KOPT-K1 (cell line): ENCODE data around the gene IRAG1.

Source experiments
- H3K27ac ChIP-seq: fragments of 200-600 bp; sonication (generic); 2 replicates; pipeline ENCODE4 v1.5.1; 2016; ENCODE audit warnings: antibody characterized with exemption, mild to moderate bottlenecking, low read depth, low read length; ENCODE audit not compliant: poor library complexity, severe bottlenecking
- H3K36me3 ChIP-seq: fragments of 200-600 bp; sonication (generic); 2 replicates; pipeline ENCODE4 v1.5.1; 2017; ENCODE audit warnings: antibody characterized with exemption, mild to moderate bottlenecking, low read length, moderate library complexity; ENCODE audit not compliant: insufficient read depth
- H3K9me3 ChIP-seq: fragments of 200-600 bp; sonication (generic); 2 replicates; pipeline ENCODE4 v1.5.1; 2017; ENCODE audit warnings: antibody characterized with exemption, low read length, mild to moderate bottlenecking; ENCODE audit not compliant: insufficient read depth, poor library complexity, severe bottlenecking

IRAG1 gene

DNA sequence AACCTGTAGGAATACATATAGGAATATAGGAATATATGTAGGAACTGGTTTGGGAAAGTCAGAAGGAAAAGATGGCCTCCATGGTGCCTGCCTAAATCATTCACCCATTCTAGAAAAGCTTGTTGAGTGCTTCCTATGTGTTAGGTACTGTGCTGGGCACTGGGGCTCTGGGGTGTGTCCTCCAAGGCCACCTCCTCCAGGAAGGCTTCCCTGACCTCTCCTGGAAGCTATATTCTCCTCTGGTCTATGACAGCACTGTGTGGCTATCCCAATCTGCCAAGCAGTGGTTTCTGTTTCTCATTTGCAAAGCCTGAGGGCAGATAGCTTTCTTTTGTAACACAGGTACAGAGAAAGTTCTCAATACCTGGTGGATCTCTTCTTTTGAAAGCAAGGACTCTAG, 30.2 kb downstream of the IRAG1 start:
- no peaks in the 10 kb centered on the region for H3K9me3 ChIP-seq
- no peak overlapping the region for H3K27ac ChIP-seq
- no peaks in the 10 kb centered on the region for H3K36me3 ChIP-seq

GRCh38 chr11:10660323-10660722, 33.2 kb downstream of the IRAG1 start:
- Histone ChIP-seq H3K36me3 (no peaks in the 10 kb centered on the region), H3K27ac (no peak overlapping the region), H3K9me3 (no peaks in the 10 kb centered on the region)

DNA sequence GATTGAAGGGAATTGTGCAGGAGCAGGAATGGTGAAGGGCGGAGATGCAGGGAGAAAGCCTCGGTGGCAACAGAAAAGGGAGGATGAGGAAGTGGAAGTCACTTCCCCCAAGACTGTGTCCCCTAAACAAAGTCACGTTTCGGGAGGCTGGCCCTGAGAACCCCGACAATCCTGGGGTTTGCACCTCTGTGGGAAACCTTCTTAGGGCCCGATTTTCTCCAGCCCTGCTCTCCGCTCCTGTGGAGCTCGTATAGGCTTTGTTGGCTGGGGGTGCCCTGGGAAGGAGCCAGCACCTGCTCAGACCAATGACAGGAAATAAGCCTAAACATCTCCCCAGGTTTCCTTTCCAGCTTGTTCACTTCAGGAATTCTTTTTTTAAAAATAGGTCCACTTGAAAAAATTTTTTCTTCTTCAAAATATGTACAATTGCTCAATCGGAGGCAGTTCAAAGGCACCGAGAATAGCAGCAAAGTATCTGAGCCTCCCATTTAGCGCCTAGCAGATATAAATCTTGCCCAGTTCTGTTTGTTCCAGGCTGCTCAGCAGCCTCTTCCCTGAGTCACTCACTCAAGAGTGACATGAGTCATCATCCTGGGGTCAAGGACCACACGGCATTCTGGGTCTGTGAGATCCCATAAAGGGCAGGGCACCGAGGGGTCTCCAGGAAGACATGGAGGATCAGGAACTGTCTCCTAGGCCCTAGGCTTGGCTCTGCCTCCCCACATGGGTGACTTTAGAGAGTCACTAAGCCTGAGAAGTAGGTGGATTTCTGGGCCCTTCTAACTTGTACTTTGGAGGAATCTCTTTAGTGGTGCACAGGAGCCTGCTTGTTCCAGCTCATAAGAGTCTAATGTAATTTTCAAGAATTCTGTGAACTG, 34.0 kb downstream of the IRAG1 start:
- Histone ChIP-seq H3K36me3 (no peaks in the 10 kb centered on the region), H3K27ac (no peak overlapping the region), H3K9me3 (no peaks in the 10 kb centered on the region)

- no peaks in the 10 kb centered on the region for H3K36me3 ChIP-seq
- no peaks in the 10 kb centered on the region for H3K9me3 ChIP-seq
- H3K27ac ChIP-seq: no peak overlapping the region
These were observed 34.8 kb downstream of the IRAG1 start for GRCh38 chr11:10658621-10659338.

DNA sequence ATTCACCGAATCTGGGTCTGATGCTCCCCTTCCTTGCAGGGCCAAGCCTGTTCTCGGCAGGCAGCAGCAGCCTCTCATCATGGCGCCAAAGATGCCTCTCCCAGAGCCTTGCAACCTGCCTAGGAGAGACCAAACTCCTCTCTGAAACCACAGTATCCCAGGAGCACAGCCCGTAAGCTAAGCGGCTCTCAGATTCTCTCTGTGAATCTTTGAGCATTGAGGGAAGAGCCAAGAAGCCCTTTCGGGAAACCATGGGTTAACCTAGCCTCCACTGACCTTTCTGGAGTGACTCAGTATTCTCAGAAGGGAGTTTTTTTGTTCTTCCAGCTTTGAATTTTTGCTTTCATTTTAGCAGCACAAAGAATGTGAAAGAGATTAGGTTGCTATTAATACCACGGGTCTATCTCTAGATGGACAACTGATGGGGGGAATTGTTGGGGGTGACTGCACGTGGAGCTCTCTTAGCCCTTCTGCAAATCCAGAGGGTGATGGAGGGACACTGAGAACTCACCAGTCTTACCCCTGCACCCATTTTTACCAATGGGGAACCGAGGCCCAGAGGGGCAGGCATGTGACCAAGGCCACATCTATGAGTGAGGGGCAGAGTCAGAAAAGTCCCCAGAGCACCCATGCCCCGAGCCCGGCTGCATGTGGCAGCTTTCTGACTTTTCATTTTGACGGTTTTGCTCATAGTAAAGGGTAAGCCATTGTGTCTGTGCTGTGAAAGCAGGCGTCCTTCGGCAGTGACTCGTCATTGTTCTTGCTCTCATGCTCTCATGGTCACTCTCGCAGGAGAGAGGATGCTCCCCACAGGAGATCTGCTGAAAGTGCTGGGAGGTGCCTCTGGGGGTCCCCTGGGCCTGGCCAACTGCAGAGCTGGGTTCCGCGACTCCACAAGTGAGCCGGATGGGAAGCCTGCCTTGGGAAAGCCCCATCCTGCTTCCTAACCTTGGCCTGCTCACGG, 36.0 kb downstream of the IRAG1 start:
- Histone ChIP-seq H3K36me3 (no peaks in the 10 kb centered on the region), H3K27ac (no peak overlapping the region)

DNA sequence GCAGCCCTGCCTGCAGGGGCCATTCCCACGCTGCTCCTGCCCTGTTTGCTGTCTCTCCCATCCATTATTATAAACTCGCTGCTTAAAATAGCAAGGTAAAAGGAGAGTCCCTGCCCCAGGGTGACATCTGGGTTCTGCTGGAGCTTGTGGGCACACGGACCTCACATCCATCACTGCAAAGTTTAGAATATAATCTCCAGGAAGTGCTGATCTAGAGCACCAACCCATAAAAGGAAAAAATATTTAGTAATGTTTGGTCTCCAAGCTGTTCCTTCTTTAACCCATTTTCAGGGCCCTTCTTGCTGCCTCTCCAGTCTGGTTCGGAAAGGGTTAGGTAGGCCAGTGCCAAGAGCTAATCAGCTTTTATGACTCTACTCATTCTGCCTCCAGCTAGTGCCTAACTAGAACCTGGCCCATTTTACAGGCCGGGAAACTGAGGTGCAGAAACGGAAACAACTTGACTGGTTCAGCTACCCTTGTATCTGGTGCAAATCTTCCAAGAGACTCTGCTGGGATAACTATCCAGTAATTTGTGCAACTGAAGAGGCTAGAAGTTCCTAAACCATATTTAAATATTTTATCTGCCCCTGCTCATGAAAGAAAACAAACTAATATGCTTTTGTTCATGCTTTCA, 37.5 kb downstream of the IRAG1 start:
- Histone ChIP-seq H3K9me3 (no peaks in the 10 kb centered on the region), H3K27ac (no peak overlapping the region), H3K36me3 (no peaks in the 10 kb centered on the region)

More for the DNA sequence above, 36.0 kb downstream of the IRAG1 start:
- H3K9me3 ChIP-seq: no peaks in the 10 kb centered on the region

DNA sequence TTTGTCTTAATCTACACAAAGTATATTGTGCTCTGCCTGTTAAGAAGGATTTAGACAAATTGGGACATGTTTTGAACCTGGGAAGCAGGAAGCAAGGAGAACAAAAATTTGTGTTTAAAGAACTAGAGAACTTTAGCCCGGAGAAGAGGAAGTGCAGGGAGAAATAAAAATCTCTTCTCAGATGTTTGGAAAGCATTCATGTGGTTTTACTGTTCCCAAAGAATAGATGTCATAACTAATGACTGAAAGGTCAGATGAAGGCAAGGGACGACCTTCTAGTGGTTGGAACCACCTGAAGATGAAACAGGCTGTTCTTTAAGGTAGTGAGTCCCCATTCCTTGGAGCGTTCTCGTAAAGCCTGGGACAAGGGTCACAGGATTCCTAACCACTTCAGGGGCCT, 38.3 kb downstream of the IRAG1 start:
- Histone ChIP-seq H3K9me3 (no peaks in the 10 kb centered on the region), H3K36me3 (no peaks in the 10 kb centered on the region), H3K27ac (no peak overlapping the region)

GRCh38 chr11:10654811-10655150, 38.8 kb downstream of the IRAG1 start:
- no peak overlapping the region for H3K27ac ChIP-seq
- H3K9me3 ChIP-seq: no peaks in the 10 kb centered on the region

GRCh38 chr11:10653946-10654810, 39.4 kb downstream of the IRAG1 start:
- Histone ChIP-seq H3K36me3 (no peaks in the 10 kb centered on the region), H3K9me3 (no peaks in the 10 kb centered on the region), H3K27ac (no peak overlapping the region)

More at GRCh38 chr11:10654811-10655150, 38.8 kb downstream of the IRAG1 start:
- no peaks in the 10 kb centered on the region for H3K36me3 ChIP-seq

- Histone ChIP-seq H3K27ac (no peak overlapping the region), H3K9me3 (no peaks in the 10 kb centered on the region), H3K36me3 (no peaks in the 10 kb centered on the region)
These were observed 40.3 kb downstream of the IRAG1 start for GRCh38 chr11:10653261-10653660.

DNA sequence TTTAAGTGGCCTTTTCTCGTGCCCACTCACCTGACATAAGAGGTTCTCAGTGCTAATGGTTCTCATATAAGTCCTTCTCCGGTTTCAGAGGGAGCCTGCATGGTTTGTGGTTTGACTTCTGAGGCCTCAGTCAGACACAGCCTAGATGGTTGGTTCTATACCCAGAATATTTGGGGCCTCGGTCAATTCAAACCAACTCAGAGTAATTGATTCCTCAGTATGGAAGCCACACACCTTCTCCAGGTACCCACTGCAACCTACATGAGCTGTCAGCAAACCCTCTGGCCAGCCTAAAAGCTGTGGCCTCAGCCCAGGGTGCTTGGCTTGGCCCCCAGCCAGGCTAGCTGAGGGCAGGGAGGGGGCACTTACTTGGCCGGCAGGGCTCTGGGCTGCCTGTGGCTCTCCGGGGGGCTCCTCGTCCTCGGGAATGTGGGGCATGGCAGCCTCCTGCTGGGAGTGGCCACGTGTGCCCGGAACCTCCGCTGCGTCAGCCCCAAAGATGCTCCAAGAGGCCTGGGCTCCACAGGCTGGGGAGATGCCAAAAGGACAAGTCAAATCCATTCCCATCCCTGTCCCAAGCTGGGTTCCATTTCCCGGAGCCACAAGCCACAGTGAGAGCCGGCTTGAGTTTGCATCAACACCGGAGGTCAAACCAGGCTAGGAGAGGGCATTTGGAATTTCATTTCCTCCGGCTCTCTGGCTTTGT, 41.7 kb downstream of the IRAG1 start:
- Histone ChIP-seq H3K9me3 (no peaks in the 10 kb centered on the region), H3K27ac (no peak overlapping the region), H3K36me3 (no peaks in the 10 kb centered on the region)

GRCh38 chr11:10650630-10651029, 42.9 kb downstream of the IRAG1 start:
- Histone ChIP-seq H3K9me3 (no peaks in the 10 kb centered on the region), H3K27ac (no peak overlapping the region), H3K36me3 (no peaks in the 10 kb centered on the region)

DNA sequence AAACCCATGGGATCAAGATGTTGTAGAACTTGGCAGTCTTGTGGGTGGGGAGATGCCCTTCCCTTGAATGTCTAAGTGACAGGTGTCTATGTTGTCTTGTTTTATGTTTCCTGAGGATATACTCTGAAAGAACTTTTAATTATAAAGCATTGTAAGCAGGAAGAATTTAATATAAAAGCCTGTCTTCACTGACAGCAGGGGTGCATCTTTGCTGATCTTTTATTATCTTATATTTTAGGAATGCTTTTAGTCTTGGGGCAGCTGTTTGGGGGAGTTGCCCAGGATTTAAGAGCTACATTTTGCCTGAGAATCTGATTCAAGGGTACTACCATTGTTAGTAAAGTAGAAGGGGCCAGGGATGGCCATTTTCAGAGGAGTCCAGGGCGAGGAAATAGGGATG, 43.4 kb downstream of the IRAG1 start:
- no peaks in the 10 kb centered on the region for H3K9me3 ChIP-seq
- no peaks in the 10 kb centered on the region for H3K36me3 ChIP-seq
- H3K27ac ChIP-seq: no peak overlapping the region
